ENCODE measurements around the gene SIMC1. TPM values are rescaled to one million over a fixed set of nuclear protein-coding genes. Genes with fewer than 3 reads are reported as not detected.
A peak's percentile ranks its signal among the peaks of the same experiment; 100 is the strongest.
"Not testable (repeated sequence)": the region's sequence is repeated elsewhere in the genome, so short reads cannot be mapped to it uniquely, and the experiment has no call there.

Gene SIMC1
- total and polyA plus RNA-seq, 2 donors (not counting 3 experiments of a cell fraction or from before 2014, with no cell fraction given): 9.0 to 16.2 TPM

DNA sequence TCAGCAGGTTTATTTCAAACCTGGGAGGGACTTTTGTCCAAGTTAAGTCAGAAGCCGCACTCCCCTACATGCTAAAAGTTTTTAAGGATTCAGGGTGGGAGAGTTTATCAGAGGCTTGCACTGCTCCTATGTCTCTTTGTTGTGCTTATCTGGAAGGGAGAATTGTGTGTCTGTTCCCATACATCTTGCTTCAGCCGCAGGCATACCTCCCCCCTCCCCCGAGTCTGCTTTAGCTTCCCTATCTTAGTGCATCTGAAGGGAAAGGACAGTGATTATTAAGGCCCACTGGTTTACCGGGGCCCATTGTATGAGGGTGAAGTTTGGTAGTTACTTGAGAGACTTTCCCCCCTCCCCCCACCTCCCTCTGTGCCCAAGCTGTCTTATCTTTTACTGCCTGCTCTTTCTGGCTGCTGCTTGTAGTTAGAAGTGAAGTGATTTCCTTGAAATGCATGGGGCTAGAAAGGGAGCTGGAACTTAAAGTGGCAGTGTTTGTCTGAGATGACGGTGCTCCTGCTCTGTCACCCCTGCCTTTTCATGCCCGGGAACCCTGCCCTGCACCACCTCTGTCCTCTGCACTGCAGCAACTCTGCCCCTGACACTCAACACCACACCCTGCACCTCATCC lies 40.9 kb upstream of the SIMC1 start:
- intact Hi-C loops (cut with micrococcal nuclease); dilution Hi-C loops (cut with MboI; ENCODE audit: extremely low pct_ligation_motif_present, low sequenced_read_pairs); H3K27ac ChIP-seq (ENCODE audit: insufficient read depth, low read depth, low read length); H3K79me2 ChIP-seq (ENCODE audit: control insufficient read depth, insufficient read depth, low read length); H4K20me1 ChIP-seq (replicated peaks; ENCODE audit: control insufficient read depth, extremely low read depth, insufficient read depth, low read length); H3K27me3 ChIP-seq (ENCODE audit: control insufficient read depth in 2 of 2, insufficient read depth in 2 of 2, low read length in 2 of 2); H3K4me1 ChIP-seq (ENCODE audit: control insufficient read depth, extremely low read depth, insufficient read depth, low read length); H2AFZ ChIP-seq (ENCODE audit: low read depth, low read length); H3K9ac ChIP-seq (replicated peaks; ENCODE audit: extremely low read depth, insufficient read depth, low read length); DNase-seq (ENCODE audit: low read depth, low spot score); H3K4me2 ChIP-seq (ENCODE audit: insufficient read depth, low read length); H3K9me3 ChIP-seq (replicated peaks; ENCODE audit: control insufficient read depth, insufficient read depth, low read length); H3K36me3 ChIP-seq (ENCODE audit: control insufficient read depth in 2 of 2, extremely low read depth in 1 of 2, insufficient read depth in 2 of 2, low read length in 2 of 2); H3K9me1 ChIP-seq (replicated peaks; ENCODE audit: control insufficient read depth, extremely low read depth, insufficient read depth, low read length); H3K4me3 ChIP-seq (replicated peaks in 1 of 3; ENCODE audit: insufficient read depth in 1 of 3, low read depth in 1 of 3, low read length in 3 of 3); BruUV-seq (replicated peaks); FAIRE-seq; POLR2A ChIA-PET; CTCF ChIA-PET: not testable (repeated sequence)

DNA sequence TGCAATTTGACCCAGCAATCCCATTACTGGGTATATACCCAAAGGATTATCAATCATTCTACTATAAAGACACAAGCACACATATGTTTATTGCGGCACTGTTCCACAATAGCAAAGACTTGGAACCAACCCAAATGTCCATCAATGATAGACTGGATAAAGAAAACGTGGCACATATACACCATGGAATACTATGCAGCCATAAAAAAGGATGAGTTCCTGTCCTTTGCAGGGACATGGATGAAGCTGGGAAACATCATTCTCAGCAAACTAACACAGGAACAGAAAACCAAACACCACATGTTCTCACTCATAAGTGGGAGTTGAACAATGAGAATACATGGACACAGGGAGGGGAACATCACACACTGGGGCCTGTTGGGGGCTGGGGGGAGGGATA lies 39.9 kb upstream of the SIMC1 start:
- H3K9ac ChIP-seq (replicated peaks; ENCODE audit: extremely low read depth, insufficient read depth, low read length); H3K9me3 ChIP-seq (replicated peaks; ENCODE audit: control insufficient read depth, insufficient read depth, low read length); H3K4me3 ChIP-seq (replicated peaks in 1 of 3; ENCODE audit: insufficient read depth in 1 of 3, low read depth in 1 of 3, low read length in 3 of 3); H3K79me2 ChIP-seq (ENCODE audit: control insufficient read depth, insufficient read depth, low read length); dilution Hi-C loops (cut with MboI; ENCODE audit: extremely low pct_ligation_motif_present, low sequenced_read_pairs); H3K36me3 ChIP-seq (ENCODE audit: control insufficient read depth in 2 of 2, extremely low read depth in 1 of 2, insufficient read depth in 2 of 2, low read length in 2 of 2); H3K4me2 ChIP-seq (ENCODE audit: insufficient read depth, low read length); POLR2A ChIA-PET; FAIRE-seq; CTCF ChIA-PET; H3K9me1 ChIP-seq (replicated peaks; ENCODE audit: control insufficient read depth, extremely low read depth, insufficient read depth, low read length); BruUV-seq (replicated peaks); H3K27me3 ChIP-seq (ENCODE audit: control insufficient read depth in 2 of 2, insufficient read depth in 2 of 2, low read length in 2 of 2); intact Hi-C loops (cut with micrococcal nuclease); H3K27ac ChIP-seq (ENCODE audit: insufficient read depth, low read depth, low read length); DNase-seq (ENCODE audit: low read depth, low spot score); H3K4me1 ChIP-seq (ENCODE audit: control insufficient read depth, extremely low read depth, insufficient read depth, low read length); H2AFZ ChIP-seq (ENCODE audit: low read depth, low read length); H4K20me1 ChIP-seq (replicated peaks; ENCODE audit: control insufficient read depth, extremely low read depth, insufficient read depth, low read length): not testable (repeated sequence)

DNA sequence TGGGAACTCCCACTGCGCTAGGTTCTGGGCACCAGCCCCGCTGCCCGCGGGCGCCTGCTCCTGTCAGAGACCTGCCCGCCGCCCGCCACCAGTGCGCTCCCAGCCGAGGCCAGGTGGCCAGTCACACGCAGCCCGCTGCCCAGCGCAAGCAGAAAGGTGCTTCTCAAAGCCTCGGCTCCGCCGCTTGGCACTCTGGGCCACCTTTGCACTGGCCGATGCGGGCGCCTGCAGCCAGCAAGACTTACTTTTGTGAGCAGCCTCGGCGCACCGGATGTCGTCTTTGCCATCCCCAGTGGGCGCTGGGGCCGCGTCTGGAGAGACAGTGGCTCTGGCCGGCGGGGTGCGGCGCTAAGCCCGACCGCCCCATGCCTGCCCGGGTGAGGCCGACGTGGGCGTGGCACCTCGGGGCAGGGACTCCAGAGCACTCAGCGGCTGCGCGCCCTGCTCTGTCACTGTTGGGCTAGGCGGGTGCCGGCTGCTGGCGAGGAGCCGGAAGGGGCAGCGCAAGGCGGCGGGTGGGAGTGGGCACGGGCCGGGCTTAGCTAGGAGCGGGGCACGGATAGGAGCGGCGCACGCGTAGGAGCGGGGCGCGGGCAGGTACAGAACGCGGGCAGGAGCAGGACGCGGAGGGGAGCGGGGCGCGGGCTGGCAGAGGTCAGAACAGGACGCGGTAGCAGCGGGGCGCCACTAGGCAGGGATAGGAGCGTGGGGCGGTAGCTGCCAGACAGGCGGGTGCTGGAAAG lies 39.1 kb upstream of the SIMC1 start:
- H3K9me3 ChIP-seq (replicated peaks; ENCODE audit: control insufficient read depth, insufficient read depth, low read length); H3K4me1 ChIP-seq (ENCODE audit: control insufficient read depth, extremely low read depth, insufficient read depth, low read length); H3K9me1 ChIP-seq (replicated peaks; ENCODE audit: control insufficient read depth, extremely low read depth, insufficient read depth, low read length); intact Hi-C loops (cut with micrococcal nuclease); POLR2A ChIA-PET; H3K27ac ChIP-seq (ENCODE audit: insufficient read depth, low read depth, low read length); BruUV-seq (replicated peaks); H2AFZ ChIP-seq (ENCODE audit: low read depth, low read length); H3K27me3 ChIP-seq (ENCODE audit: control insufficient read depth in 2 of 2, insufficient read depth in 2 of 2, low read length in 2 of 2); CTCF ChIA-PET; FAIRE-seq; H4K20me1 ChIP-seq (replicated peaks; ENCODE audit: control insufficient read depth, extremely low read depth, insufficient read depth, low read length); H3K4me2 ChIP-seq (ENCODE audit: insufficient read depth, low read length); H3K9ac ChIP-seq (replicated peaks; ENCODE audit: extremely low read depth, insufficient read depth, low read length); H3K79me2 ChIP-seq (ENCODE audit: control insufficient read depth, insufficient read depth, low read length); dilution Hi-C loops (cut with MboI; ENCODE audit: extremely low pct_ligation_motif_present, low sequenced_read_pairs); DNase-seq (ENCODE audit: low read depth, low spot score); H3K36me3 ChIP-seq (ENCODE audit: control insufficient read depth in 2 of 2, extremely low read depth in 1 of 2, insufficient read depth in 2 of 2, low read length in 2 of 2): not testable (repeated sequence)
- H3K4me3 ChIP-seq (replicated peaks in 1 of 3; ENCODE audit: insufficient read depth in 1 of 3, low read depth in 1 of 3, low read length in 3 of 3): peak overlapping the region in 1 of 3 experiments; percentile 16

DNA sequence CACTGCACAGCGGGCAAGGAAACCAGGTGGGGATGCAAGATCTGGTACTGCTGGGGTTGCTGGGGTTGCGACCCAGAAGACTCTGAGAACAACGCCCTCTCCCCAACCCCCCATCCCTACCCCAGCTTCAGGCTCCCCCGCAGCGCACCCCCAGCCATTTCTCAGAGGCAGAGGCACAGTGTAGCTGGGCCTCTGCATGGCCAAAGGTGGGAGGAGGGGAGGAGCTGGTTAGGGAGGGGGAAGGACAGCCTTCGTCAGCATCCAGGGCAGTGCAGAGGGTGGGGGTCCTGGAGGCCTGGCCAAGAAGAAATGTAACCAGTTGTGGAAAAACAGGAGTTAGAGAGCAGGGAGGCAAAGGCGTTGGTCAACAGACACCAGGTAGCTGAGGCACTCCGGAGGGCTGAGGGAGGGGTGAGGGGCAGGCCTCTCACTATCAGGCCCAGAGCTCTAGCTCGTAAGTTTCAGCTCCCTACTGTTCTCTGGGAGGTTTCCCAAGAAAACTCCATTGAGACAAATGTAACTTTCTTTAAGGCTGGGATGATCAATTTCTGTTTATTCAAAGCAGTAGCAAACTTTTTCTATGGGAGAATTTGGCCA lies 38.3 kb upstream of the SIMC1 start:
- dilution Hi-C loops (cut with MboI; ENCODE audit: extremely low pct_ligation_motif_present, low sequenced_read_pairs); H3K27me3 ChIP-seq (ENCODE audit: control insufficient read depth in 2 of 2, insufficient read depth in 2 of 2, low read length in 2 of 2): not testable (repeated sequence)

More for the DNA sequence above, 38.3 kb upstream of the SIMC1 start:
- H3K4me3 ChIP-seq (replicated peaks in 1 of 3; ENCODE audit: insufficient read depth in 1 of 3, low read depth in 1 of 3, low read length in 3 of 3); POLR2A ChIA-PET; H3K9me1 ChIP-seq (replicated peaks; ENCODE audit: control insufficient read depth, extremely low read depth, insufficient read depth, low read length); H2AFZ ChIP-seq (ENCODE audit: low read depth, low read length); H3K9ac ChIP-seq (replicated peaks; ENCODE audit: extremely low read depth, insufficient read depth, low read length); H3K79me2 ChIP-seq (ENCODE audit: control insufficient read depth, insufficient read depth, low read length); H4K20me1 ChIP-seq (replicated peaks; ENCODE audit: control insufficient read depth, extremely low read depth, insufficient read depth, low read length); CTCF ChIA-PET; H3K27ac ChIP-seq (ENCODE audit: insufficient read depth, low read depth, low read length); BruUV-seq (replicated peaks); H3K4me2 ChIP-seq (ENCODE audit: insufficient read depth, low read length); FAIRE-seq; H3K36me3 ChIP-seq (ENCODE audit: control insufficient read depth in 2 of 2, extremely low read depth in 1 of 2, insufficient read depth in 2 of 2, low read length in 2 of 2); intact Hi-C loops (cut with micrococcal nuclease); H3K4me1 ChIP-seq (ENCODE audit: control insufficient read depth, extremely low read depth, insufficient read depth, low read length); H3K9me3 ChIP-seq (replicated peaks; ENCODE audit: control insufficient read depth, insufficient read depth, low read length); DNase-seq (ENCODE audit: low read depth, low spot score): not testable (repeated sequence)

Measured in endothelial cell of umbilical vein (primary cell).